ENCODE measurements around the gene CDCA4. TPM values are rescaled to one million over a fixed set of nuclear protein-coding genes. Genes with fewer than 3 reads are reported as not detected.

The CDCA4 gene
- total and polyA plus RNA-seq, 2 donors from 2014 or later = 4.1 to 6.3 TPM

GRCh38 chr14:105011312-105011990, 9.4 kb downstream of the CDCA4 start:
- Histone ChIP-seq H3K27ac (ENCODE audit: low read depth in 2 of 2, low read length in 2 of 2) (no peak overlapping the region), H3K4me3 (ENCODE audit: low read length in 3 of 3) (no peak overlapping the region), H3K9me3 (ENCODE audit: control insufficient read depth in 2 of 3, insufficient read depth in 1 of 3, low read length in 3 of 3) (no peaks in the 10 kb centered on the region), H3K9ac (ENCODE audit: low read length in 3 of 3) (no peak overlapping the region), H3K36me3 (ENCODE audit: control insufficient read depth in 2 of 3, insufficient read depth in 3 of 3, low read length in 3 of 3) (no peaks in the 10 kb centered on the region), H3K27me3 (ENCODE audit: control insufficient read depth, insufficient read depth, low read length) (no peaks in the 10 kb centered on the region), H3K4me1 (ENCODE audit: control insufficient read depth in 2 of 3, insufficient read depth in 2 of 3, low read depth in 1 of 3, low read length in 3 of 3) (peaks cover 0 to 4% (median 0%) of the 10 kb centered on the region in 3 donors)
- intact Hi-C loops (cut with DNase I) = no loop called here
- DNase-seq (no peak), FAIRE-seq (no peak)
- TF ChIP-seq, protein P1, sequence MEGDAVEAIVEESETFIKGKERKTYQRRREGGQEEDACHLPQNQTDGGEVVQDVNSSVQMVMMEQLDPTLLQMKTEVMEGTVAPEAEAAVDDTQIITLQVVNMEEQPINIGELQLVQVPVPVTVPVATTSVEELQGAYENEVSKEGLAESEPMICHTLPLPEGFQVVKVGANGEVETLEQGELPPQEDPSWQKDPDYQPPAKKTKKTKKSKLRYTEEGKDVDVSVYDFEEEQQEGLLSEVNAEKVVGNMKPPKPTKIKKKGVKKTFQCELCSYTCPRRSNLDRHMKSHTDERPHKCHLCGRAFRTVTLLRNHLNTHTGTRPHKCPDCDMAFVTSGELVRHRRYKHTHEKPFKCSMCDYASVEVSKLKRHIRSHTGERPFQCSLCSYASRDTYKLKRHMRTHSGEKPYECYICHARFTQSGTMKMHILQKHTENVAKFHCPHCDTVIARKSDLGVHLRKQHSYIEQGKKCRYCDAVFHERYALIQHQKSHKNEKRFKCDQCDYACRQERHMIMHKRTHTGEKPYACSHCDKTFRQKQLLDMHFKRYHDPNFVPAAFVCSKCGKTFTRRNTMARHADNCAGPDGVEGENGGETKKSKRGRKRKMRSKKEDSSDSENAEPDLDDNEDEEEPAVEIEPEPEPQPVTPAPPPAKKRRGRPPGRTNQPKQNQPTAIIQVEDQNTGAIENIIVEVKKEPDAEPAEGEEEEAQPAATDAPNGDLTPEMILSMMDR (IDR thresholded peaks at IDR 0.05; ENCODE audit: borderline replicate concordance, extremely low read depth, insufficient read depth) = no peak

- DNase-seq = no peak
- Histone ChIP-seq H3K27ac (ENCODE audit: low read depth in 2 of 2, low read length in 2 of 2) (no peak overlapping the region), H3K36me3 (ENCODE audit: control insufficient read depth in 2 of 3, insufficient read depth in 3 of 3, low read length in 3 of 3) (no peaks in the 10 kb centered on the region)
These were observed 10.0 kb downstream of the CDCA4 start for GRCh38 chr14:105010891-105011291.

GRCh38 chr14:105010106-105010505, 10.8 kb downstream of the CDCA4 start:
- Histone ChIP-seq H3K9me3 (ENCODE audit: control insufficient read depth in 2 of 3, insufficient read depth in 1 of 3, low read length in 3 of 3) (no peaks in the 10 kb centered on the region), H3K36me3 (ENCODE audit: control insufficient read depth in 2 of 3, insufficient read depth in 3 of 3, low read length in 3 of 3) (no peaks in the 10 kb centered on the region), H3K27ac (ENCODE audit: low read depth in 2 of 2, low read length in 2 of 2) (no peak overlapping the region), H3K9ac (ENCODE audit: low read length in 3 of 3) (no peak overlapping the region), H3K4me3 (ENCODE audit: low read length in 3 of 3) (no peak overlapping the region), H3K27me3 (ENCODE audit: control insufficient read depth, insufficient read depth, low read length) (no peaks in the 10 kb centered on the region), H3K4me1 (ENCODE audit: control insufficient read depth in 2 of 3, insufficient read depth in 2 of 3, low read depth in 1 of 3, low read length in 3 of 3) (peaks cover 0 to 4% (median 0%) of the 10 kb centered on the region in 3 donors)
- TF ChIP-seq, protein P1 (IDR thresholded peaks at IDR 0.05; ENCODE audit: borderline replicate concordance, extremely low read depth, insufficient read depth) = no peak
- DNase-seq (no peak), FAIRE-seq (no peak)
- intact Hi-C loops (cut with DNase I) = no loop called here

More at GRCh38 chr14:105010891-105011291, 10.0 kb downstream of the CDCA4 start:
- H3K4me3 ChIP-seq (ENCODE audit: low read length in 3 of 3) = no peak overlapping the region
- H3K9ac ChIP-seq (ENCODE audit: low read length in 3 of 3) = no peak overlapping the region
- no peaks in the 10 kb centered on the region for H3K27me3 ChIP-seq (ENCODE audit: control insufficient read depth, insufficient read depth, low read length)
- no peaks in the 10 kb centered on the region for H3K9me3 ChIP-seq (ENCODE audit: control insufficient read depth in 2 of 3, insufficient read depth in 1 of 3, low read length in 3 of 3)
- intact Hi-C loops (cut with DNase I) = no loop called here
- FAIRE-seq = no peak
- TF ChIP-seq, protein P1 (IDR thresholded peaks at IDR 0.05; ENCODE audit: borderline replicate concordance, extremely low read depth, insufficient read depth) = no peak
- peaks cover 0 to 4% (median 0%) of the 10 kb centered on the region in 3 donors for H3K4me1 ChIP-seq (ENCODE audit: control insufficient read depth in 2 of 3, insufficient read depth in 2 of 3, low read depth in 1 of 3, low read length in 3 of 3)

Measured in kidney (tissue), 14 donors.